Jurkat, Clone E6-1 (cell line): Measurements from ENCODE around the gene PLK4. TPM values are rescaled to one million over a fixed set of nuclear protein-coding genes. Genes with fewer than 3 reads are reported as not detected.
A peak's percentile ranks its signal among the peaks of the same experiment; 100 is the strongest.

ENCODE experiments used
- DNase-seq: peaks from one replicate; pipeline ENCODE4 v3.0.0-alpha.2; 2011; ENCODE audit warnings: low read depth, low spot score
- H3K4me3 ChIP-seq: 2 replicates; pipeline ENCODE4 v1.5.1; 2011; ENCODE audit warnings: mild to moderate bottlenecking, low read length, control low read depth, moderate library complexity
- polyA plus RNA-seq: library from polyadenylated mRNA; unstranded; fragments of >200 nt; gene quantifications from one replicate; pipeline ENCODE4 v1.2.1, GENCODE V29; 2012; ENCODE audit warnings: missing spikeins; ENCODE audit not compliant: insufficient read length, insufficient read depth

PLK4 gene
- polyA plus RNA-seq = 60.5 TPM

GRCh38 chr4:127880763-127881562 lies at the start of gene PLK4:
Gene PLK4, plus strand, starts transcription at chr4:127880893. Its CDS starts 242 bp downstream, at chr4:127881135.
- DNase-seq = peak; percentile 95
- peak within 1 kb of the TSS; percentile 88 for H3K4me3 ChIP-seq

DNA sequence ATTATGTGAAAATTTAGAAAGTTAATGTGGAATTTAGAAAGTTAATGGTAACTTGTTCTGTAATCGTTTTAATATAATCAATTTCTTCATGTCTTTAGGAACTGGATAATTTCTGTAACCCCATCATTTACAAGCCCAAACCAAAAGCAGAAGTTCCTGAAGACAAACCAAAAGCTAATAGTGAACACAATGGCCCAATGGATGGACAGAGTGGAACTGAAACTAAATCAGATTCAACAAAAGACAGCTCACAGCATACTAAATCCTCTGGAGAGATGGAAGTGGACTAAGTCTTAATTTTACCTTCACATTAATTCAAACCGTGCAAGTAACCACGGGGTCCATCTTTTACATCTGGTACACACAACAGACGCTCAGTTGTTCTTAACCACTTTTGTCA lies 48.1 kb upstream of the PLK4 start:
- DNase-seq = no peak
- no peak overlapping the region for H3K4me3 ChIP-seq

GRCh38 chr4:127843704-127844600 lies 36.7 kb upstream of the PLK4 start:
- H3K4me3 ChIP-seq = no peak overlapping the region
- DNase-seq = no peak

DNA sequence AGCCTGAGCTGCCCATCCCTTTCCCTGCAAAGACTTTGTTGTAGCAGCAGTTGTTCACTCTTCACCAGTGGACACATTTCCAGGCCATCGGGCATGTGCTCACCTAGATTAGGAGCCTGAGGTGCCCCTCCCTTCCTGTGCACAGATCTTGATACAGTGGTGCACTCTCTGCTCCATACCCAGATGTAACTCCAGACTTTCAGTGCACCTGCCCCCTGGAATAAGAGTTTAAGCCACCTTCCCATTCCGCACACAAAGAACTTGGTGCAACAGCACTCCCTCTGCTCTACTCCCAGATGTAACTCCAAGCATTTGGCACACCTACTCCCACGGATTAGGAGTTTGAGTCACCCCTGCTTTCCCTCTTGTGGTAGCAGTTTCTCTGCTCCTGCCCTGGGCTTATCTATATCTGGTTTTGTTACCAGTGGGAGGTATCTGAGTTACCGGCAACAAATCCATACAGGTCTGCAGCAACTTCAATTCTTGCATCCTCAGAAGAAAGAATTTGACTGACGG lies 36.0 kb upstream of the PLK4 start:
- no peak overlapping the region for H3K4me3 ChIP-seq
- no peak for DNase-seq

- DNase-seq = no peak
Measured at GRCh38 chr4:127846061-127846460, 34.6 kb upstream of the PLK4 start.

DNA sequence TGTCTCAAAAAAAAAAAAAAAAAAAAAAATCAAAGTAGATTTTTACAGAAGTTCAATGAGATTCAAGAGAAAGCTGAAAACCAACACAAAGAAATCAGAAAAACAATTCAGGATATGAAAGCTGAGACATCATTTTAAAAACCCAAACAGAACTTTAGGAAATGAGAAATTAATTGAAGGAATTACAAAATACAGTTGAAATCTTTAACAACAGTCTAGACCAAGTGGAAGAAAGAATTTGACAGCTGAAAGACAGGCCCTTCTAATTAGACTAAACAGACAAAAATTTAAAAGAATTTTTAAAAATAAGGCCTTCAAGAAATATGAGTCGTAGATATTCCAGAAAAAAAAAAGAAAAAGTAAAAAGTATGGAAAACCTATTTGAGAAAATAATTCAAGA lies 33.9 kb upstream of the PLK4 start:
- no peak for DNase-seq
- no peak overlapping the region for H3K4me3 ChIP-seq

More at GRCh38 chr4:127846061-127846460, 34.6 kb upstream of the PLK4 start:
- no peak overlapping the region for H3K4me3 ChIP-seq

GRCh38 chr4:127849505-127850234 lies 31.0 kb upstream of the PLK4 start:
- H3K4me3 ChIP-seq = no peak overlapping the region
- no peak for DNase-seq

DNA sequence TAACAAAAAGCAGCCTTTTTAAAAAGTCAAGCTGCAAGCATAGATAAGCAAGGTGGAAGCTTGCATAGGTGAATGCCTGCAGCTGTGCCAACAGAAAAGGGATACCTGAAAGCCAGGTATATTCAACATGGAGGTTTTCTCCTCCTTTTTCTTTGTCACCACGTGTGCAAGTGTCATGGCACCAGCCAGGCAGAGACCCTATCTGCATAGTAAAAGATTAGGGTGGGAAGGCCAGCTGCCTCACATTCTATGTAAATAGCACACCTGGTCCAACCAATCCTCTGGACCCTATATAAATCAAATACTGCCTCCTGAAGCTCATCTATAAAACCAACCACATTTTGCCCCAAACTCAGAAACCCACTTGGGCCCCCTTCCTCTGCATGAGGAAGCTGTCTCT lies 28.0 kb upstream of the PLK4 start:
- no peak for DNase-seq
- no peak overlapping the region for H3K4me3 ChIP-seq

DNA sequence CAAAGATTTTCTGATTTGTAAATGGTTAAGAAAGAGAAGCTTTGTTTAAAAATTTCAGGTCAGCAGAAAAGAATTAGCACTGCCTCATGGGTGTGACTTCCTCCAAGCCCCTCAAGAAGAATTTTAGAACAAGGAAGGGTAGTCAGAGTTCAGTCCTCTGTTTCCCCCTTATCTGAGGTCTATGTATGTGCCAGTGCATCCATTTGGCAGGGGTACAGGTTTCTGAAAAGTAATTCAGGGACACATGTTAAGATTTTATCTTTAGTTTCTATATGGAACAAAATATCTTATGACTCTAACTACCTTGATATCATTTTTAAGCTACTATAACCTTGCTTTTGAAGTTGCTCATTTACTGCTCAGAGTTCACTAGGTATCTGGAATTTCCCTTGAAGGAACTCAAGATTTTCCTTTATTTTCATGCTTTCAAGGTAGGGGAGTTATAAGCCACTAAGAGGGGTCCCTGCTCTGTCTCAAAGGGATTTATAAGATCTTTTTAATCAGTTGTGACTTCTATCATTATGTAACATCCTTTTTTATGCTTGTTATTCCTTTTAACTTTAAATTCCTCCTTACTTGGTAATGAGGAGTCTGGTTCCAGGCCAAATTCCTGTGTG lies 24.4 kb upstream of the PLK4 start:
- DNase-seq = no peak
- no peak overlapping the region for H3K4me3 ChIP-seq

DNA sequence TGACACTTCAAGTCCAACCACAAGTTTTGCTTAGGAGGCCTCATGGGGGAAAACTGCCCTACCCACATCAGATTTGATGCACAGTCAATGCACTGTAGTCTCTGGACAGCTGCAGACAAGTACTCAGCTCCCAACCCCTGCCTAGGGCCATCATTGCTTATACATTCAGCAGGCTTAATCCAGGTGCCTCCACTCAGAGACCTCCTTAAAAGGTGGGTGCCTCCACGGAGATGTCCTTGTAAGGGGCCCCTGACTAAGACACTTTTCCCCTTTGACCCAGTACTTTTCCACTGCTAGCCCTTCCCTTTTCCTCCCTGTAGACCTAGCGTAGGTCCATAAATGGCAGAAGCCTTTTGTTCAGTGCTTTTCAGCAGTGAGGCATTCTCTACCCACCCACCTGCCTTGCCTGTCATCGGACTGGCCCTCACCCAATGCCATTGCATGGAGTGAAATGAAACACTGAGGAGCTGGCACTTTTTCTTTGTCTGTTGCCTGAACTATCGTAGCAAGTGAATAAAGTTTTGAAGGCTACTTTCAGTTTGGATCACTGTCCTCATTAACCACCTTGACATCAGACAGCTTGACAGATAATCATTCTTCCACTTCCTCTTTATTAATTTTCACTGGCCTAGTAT lies 23.8 kb upstream of the PLK4 start:
- no peak for DNase-seq
- H3K4me3 ChIP-seq = no peak overlapping the region

DNA sequence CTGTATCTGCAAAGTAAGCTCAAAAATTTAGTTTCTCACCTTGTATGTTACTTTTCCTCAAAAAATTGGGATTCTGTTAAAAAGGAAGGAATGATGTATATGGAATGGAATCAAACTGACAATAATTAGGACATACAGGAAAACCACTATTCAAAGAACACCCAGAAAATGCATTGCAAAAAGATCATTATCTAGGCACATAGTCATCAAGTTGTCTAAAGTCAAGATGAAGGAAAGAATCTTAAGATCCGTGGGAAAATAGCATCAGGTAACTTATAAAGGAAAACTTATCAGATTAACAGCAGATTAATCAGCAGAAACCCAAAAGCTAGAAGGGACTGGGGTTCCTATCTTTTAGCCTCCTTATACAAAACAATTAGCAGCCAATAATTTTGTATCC lies 23.1 kb upstream of the PLK4 start:
- no peak for DNase-seq

DNA sequence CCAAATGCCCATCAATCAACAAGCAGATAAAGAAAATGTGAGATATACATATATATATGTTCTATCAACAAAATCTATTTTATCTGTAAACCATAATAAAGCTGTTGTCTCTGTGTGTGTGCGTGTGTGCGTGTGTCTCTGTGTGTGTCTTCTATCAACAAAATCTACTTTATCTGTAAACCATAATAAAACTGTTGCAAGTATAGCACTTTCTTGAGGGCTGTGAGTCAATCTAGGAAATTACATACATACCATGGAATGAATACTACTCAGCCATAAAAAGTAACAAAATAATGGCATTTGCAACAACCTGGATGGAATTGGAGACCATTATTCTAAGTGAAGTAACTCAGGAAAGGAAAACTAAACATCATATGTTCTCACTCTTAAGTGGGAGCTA lies 12.5 kb upstream of the PLK4 start:
- no peak for DNase-seq
- H3K4me3 ChIP-seq = no peak overlapping the region

More for the DNA sequence above, 23.1 kb upstream of the PLK4 start:
- H3K4me3 ChIP-seq = no peak overlapping the region

GRCh38 chr4:127870281-127870680 lies 10.4 kb upstream of the PLK4 start:
- no peak overlapping the region for H3K4me3 ChIP-seq
- DNase-seq = no peak

GRCh38 chr4:127870688-127871087 lies 10.0 kb upstream of the PLK4 start:
- no peak for DNase-seq
- no peak overlapping the region for H3K4me3 ChIP-seq

DNA sequence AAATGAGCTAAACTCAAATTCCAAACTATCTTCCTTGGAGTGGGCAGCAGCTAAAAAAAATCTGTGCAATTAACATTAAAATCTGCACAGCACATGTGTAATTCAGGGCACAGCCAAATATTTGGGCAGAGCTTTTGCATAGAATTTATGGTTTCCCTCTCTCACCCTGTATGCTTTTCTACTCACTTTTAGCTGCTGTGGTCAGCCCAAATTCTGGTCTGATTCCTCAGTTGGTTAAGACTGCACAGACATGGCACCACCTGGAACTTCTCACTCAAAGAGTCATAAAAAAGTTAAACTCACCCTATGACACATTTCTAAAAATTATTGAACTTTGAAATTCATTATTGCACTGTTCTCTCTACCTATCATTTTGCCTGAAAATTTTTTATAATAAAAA lies 4.9 kb upstream of the PLK4 start:
- H3K4me3 ChIP-seq = no peak overlapping the region
- no peak for DNase-seq

- no peak for DNase-seq
- peak overlapping the region; percentile 88 for H3K4me3 ChIP-seq
Measured at GRCh38 chr4:127881563-127881864, 821 bp downstream of the PLK4 start.

GRCh38 chr4:127888559-127888958 lies 7.9 kb downstream of the PLK4 start:
- no peak overlapping the region for H3K4me3 ChIP-seq

GRCh38 chr4:127889903-127890302 lies 9.2 kb downstream of the PLK4 start:
- H3K4me3 ChIP-seq = no peak overlapping the region
- DNase-seq = no peak

More at GRCh38 chr4:127888559-127888958, 7.9 kb downstream of the PLK4 start:
- DNase-seq = no peak

GRCh38 chr4:127896069-127896468 lies 15.4 kb downstream of the PLK4 start:
- H3K4me3 ChIP-seq = no peak overlapping the region
- no peak for DNase-seq
